GM21526 (cell line): ENCODE data around the gene CDKN3.
"Not testable (repeated sequence)": the region's sequence is repeated elsewhere in the genome, so short reads cannot be mapped to it uniquely, and the experiment has no call there.

Experiments
- ATAC-seq: cut with Tn5 transposase; IDR thresholded peaks from one replicate; pipeline ENCODE4 v1.9.1; 2021; ENCODE audit warnings: moderate library complexity; ENCODE audit not compliant: unreplicated experiment, low FRiP score

The CDKN3 gene

GRCh38 chr14:54369343-54369742 is 27.5 kb upstream of the CDKN3 start:
- no peak for ATAC-seq

- no peak for ATAC-seq
Measured at GRCh38 chr14:54370323-54371198, 26.2 kb upstream of the CDKN3 start.

- ATAC-seq = no peak
Measured at GRCh38 chr14:54374117-54374884, 22.5 kb upstream of the CDKN3 start.

- no peak for ATAC-seq
Measured at GRCh38 chr14:54377501-54377900, 19.3 kb upstream of the CDKN3 start.

GRCh38 chr14:54378893-54379292 is 17.9 kb upstream of the CDKN3 start:
- ATAC-seq = not testable (repeated sequence)

- ATAC-seq = not testable (repeated sequence)
Measured at GRCh38 chr14:54380558-54380957, 16.2 kb upstream of the CDKN3 start.

GRCh38 chr14:54381821-54382220 is 15.0 kb upstream of the CDKN3 start:
- ATAC-seq = no peak

- ATAC-seq = no peak
Measured at GRCh38 chr14:54383835-54384234, 13.0 kb upstream of the CDKN3 start.

GRCh38 chr14:54385556-54385955 is 11.3 kb upstream of the CDKN3 start:
- no peak for ATAC-seq

- ATAC-seq = no peak
Measured at GRCh38 chr14:54387328-54387727, 9.5 kb upstream of the CDKN3 start.

GRCh38 chr14:54392131-54392859 is 4.5 kb upstream of the CDKN3 start:
- no peak for ATAC-seq

GRCh38 chr14:54392986-54393884 is 3.6 kb upstream of the CDKN3 start:
- ATAC-seq = not testable (repeated sequence)

GRCh38 chr14:54394596-54394995 is 2.2 kb upstream of the CDKN3 start:
- no peak for ATAC-seq

- no peak for ATAC-seq
Measured at GRCh38 chr14:54395284-54395683, 1.5 kb upstream of the CDKN3 start.

- ATAC-seq = no peak
Measured at GRCh38 chr14:54395716-54396115, 1.1 kb upstream of the CDKN3 start.

- ATAC-seq = no peak
Measured at GRCh38 chr14:54396183-54396492, 669 bp upstream of the CDKN3 start.

GRCh38 chr14:54399560-54399959 is 2.8 kb downstream of the CDKN3 start:
- ATAC-seq = no peak

GRCh38 chr14:54403401-54404005 is 6.7 kb downstream of the CDKN3 start:
- not testable (repeated sequence) for ATAC-seq

- ATAC-seq = no peak
Measured at GRCh38 chr14:54410215-54410614, 13.4 kb downstream of the CDKN3 start.

GRCh38 chr14:54411371-54411770 is 14.6 kb downstream of the CDKN3 start:
- no peak for ATAC-seq
